Panc1 (cell line): ENCODE results near the gene ASB6.

Experiments used
- POLR2AphosphoS5 ChIP-seq: IDR thresholded peaks from 2 replicates; pipeline ENCODE4 v1.6.1; 2012; ENCODE audit warnings: mild to moderate bottlenecking, low read depth, low read length, moderate library complexity
- SIN3A ChIP-seq: IDR thresholded peaks from 2 replicates; pipeline ENCODE4 v1.6.1; 2012; ENCODE audit warnings: low read depth, mild to moderate bottlenecking, low read length, moderate library complexity, borderline replicate concordance; ENCODE audit not compliant: insufficient read depth
- TF ChIP-seq, protein P1 (sequence below): fragments of 450-650 bp; IDR thresholded peaks from 2 replicates; pipeline ENCODE4 v1.5.1; 2017; ENCODE audit warnings: mild to moderate bottlenecking
- TF ChIP-seq, protein P2 (sequence below), 2 experiments: IDR thresholded peaks; 2 replicates each; pipeline ENCODE4 v1.6.1; 2011 to 2012; ENCODE audit warnings: low read depth in 2 of 2, control low read depth in 1 of 2, low read length in 1 of 2, mild to moderate bottlenecking in 1 of 2, moderate library complexity in 1 of 2; ENCODE audit not compliant: insufficient read depth in 1 of 2

DNA sequence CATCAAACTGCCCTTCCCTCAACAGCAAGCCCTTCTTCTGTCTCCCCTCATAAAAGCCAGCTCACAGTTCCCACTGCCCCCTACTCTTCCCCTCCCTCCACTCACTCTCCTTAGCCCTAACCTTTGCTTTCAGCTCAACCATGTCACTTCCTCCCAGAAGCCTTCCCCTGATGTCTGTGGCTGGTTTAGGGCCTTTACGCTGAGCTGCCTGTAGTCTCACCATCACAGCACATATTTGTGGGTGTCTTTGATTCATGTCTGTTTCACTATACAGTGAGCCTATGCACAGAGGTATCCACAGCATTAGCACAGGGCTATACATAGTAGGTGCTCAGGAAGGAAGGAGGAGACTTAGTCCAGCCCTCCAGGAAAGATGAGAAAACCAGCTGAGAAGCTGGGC, 55.7 kb downstream of the ASB6 start:
- TF ChIP-seq, protein P1, sequence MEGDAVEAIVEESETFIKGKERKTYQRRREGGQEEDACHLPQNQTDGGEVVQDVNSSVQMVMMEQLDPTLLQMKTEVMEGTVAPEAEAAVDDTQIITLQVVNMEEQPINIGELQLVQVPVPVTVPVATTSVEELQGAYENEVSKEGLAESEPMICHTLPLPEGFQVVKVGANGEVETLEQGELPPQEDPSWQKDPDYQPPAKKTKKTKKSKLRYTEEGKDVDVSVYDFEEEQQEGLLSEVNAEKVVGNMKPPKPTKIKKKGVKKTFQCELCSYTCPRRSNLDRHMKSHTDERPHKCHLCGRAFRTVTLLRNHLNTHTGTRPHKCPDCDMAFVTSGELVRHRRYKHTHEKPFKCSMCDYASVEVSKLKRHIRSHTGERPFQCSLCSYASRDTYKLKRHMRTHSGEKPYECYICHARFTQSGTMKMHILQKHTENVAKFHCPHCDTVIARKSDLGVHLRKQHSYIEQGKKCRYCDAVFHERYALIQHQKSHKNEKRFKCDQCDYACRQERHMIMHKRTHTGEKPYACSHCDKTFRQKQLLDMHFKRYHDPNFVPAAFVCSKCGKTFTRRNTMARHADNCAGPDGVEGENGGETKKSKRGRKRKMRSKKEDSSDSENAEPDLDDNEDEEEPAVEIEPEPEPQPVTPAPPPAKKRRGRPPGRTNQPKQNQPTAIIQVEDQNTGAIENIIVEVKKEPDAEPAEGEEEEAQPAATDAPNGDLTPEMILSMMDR: no peak
- TF ChIP-seq POLR2AphosphoS5: no peak
- TF ChIP-seq, protein P2, sequence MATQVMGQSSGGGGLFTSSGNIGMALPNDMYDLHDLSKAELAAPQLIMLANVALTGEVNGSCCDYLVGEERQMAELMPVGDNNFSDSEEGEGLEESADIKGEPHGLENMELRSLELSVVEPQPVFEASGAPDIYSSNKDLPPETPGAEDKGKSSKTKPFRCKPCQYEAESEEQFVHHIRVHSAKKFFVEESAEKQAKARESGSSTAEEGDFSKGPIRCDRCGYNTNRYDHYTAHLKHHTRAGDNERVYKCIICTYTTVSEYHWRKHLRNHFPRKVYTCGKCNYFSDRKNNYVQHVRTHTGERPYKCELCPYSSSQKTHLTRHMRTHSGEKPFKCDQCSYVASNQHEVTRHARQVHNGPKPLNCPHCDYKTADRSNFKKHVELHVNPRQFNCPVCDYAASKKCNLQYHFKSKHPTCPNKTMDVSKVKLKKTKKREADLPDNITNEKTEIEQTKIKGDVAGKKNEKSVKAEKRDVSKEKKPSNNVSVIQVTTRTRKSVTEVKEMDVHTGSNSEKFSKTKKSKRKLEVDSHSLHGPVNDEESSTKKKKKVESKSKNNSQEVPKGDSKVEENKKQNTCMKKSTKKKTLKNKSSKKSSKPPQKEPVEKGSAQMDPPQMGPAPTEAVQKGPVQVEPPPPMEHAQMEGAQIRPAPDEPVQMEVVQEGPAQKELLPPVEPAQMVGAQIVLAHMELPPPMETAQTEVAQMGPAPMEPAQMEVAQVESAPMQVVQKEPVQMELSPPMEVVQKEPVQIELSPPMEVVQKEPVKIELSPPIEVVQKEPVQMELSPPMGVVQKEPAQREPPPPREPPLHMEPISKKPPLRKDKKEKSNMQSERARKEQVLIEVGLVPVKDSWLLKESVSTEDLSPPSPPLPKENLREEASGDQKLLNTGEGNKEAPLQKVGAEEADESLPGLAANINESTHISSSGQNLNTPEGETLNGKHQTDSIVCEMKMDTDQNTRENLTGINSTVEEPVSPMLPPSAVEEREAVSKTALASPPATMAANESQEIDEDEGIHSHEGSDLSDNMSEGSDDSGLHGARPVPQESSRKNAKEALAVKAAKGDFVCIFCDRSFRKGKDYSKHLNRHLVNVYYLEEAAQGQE (IDR thresholded peaks at IDR 0.05; ENCODE audit: insufficient read depth in 1 of 2, low read depth in 2 of 2, low read length in 1 of 2): no peak
- TF ChIP-seq SIN3A: no peak
